GM12891 (cell line): Measurements from ENCODE around the gene ZNF683.
A peak's percentile ranks its signal among the peaks of the same experiment; 100 is the strongest.
"Not testable (repeated sequence)": the region's sequence is repeated elsewhere in the genome, so short reads cannot be mapped to it uniquely, and the experiment has no call there.

Source experiments
- DNase-seq: peaks from one replicate; pipeline ENCODE4 v3.0.0; 2011; ENCODE audit warnings: low spot score; ENCODE audit not compliant: insufficient read length
- FAIRE-seq: peaks from 2 replicates; lab custom pipeline; 2011; peaks lifted over from hg19 to GRCh38; lab: Jason Lieb, UNC
- PAX5 ChIP-seq: IDR thresholded peaks from 2 replicates; pipeline ENCODE4 v1.6.1; 2011; ENCODE audit warnings: low read length, moderate library complexity, mild to moderate bottlenecking; ENCODE audit not compliant: insufficient read depth, severe bottlenecking
- POLR2A ChIP-seq: IDR thresholded peaks from 2 replicates; pipeline ENCODE4 v1.6.1; 2011; ENCODE audit warnings: low read depth, low read length, control low read depth
- POLR2AphosphoS5 ChIP-seq: IDR thresholded peaks from 2 replicates; pipeline ENCODE4 v1.6.1; 2011; ENCODE audit warnings: low read depth, low read length, control low read depth
- POU2F2 ChIP-seq: IDR thresholded peaks from 2 replicates; pipeline ENCODE4 v1.6.1; 2011; ENCODE audit warnings: low read depth, mild to moderate bottlenecking, control low read depth, low read length, moderate library complexity
- SPI1 ChIP-seq: IDR thresholded peaks from 2 replicates; pipeline ENCODE4 v1.6.1; 2011; ENCODE audit warnings: low read depth, low read length, control low read depth
- TAF1 ChIP-seq: IDR thresholded peaks from 2 replicates; pipeline ENCODE4 v1.6.1; 2011; ENCODE audit warnings: low read depth, low read length, control low read depth

ZNF683 gene

GRCh38 chr1:26340047-26340481 is 32.5 kb downstream of the ZNF683 start:
- TF ChIP-seq PAX5, result no peak
- no peak for TF ChIP-seq POLR2A
- no peak for TF ChIP-seq SPI1
- TF ChIP-seq TAF1, result no peak
- TF ChIP-seq POLR2AphosphoS5, result no peak
- TF ChIP-seq POU2F2, result no peak
- DNase-seq, result no peak
- FAIRE-seq, result no peak

- no peak for FAIRE-seq
- TF ChIP-seq POU2F2 (no peak), SPI1 (no peak), POLR2AphosphoS5 (no peak), POLR2A (no peak), TAF1 (no peak), PAX5 (no peak)
- DNase-seq, result no peak
Observed at GRCh38 chr1:26338670-26339069, 33.9 kb downstream of the ZNF683 start.

- TF ChIP-seq PAX5, result no peak
- no peak for TF ChIP-seq POU2F2
- no peak for TF ChIP-seq POLR2A
- no peak for TF ChIP-seq TAF1
- no peak for TF ChIP-seq SPI1
- no peak for TF ChIP-seq POLR2AphosphoS5
- DNase-seq, result no peak
- FAIRE-seq, result no peak
Observed at GRCh38 chr1:26337625-26338024, 34.9 kb downstream of the ZNF683 start.

GRCh38 chr1:26337206-26337535 is 35.4 kb downstream of the ZNF683 start:
- FAIRE-seq (no peak), DNase-seq (no peak)
- no peak for TF ChIP-seq POU2F2
- TF ChIP-seq POLR2A, result no peak
- no peak for TF ChIP-seq PAX5
- no peak for TF ChIP-seq TAF1
- no peak for TF ChIP-seq POLR2AphosphoS5
- no peak for TF ChIP-seq SPI1

- peak; percentile 88 for DNase-seq
- FAIRE-seq, result peak; percentile 69
Observed at GRCh38 chr1:26336477-26337205, 35.9 kb downstream of the ZNF683 start.

GRCh38 chr1:26335774-26336476 is 36.6 kb downstream of the ZNF683 start:
- no peak for FAIRE-seq
- TF ChIP-seq SPI1 (no peak), POLR2AphosphoS5 (no peak), POU2F2 (no peak)
- no peak for DNase-seq

More at GRCh38 chr1:26336477-26337205, 35.9 kb downstream of the ZNF683 start:
- TF ChIP-seq POLR2AphosphoS5 (no peak), POLR2A (no peak), TAF1 (no peak), SPI1 (no peak), POU2F2 (no peak), PAX5 (no peak)

- not testable (repeated sequence) for DNase-seq, FAIRE-seq
Observed at GRCh38 chr1:26333312-26333711, 39.2 kb downstream of the ZNF683 start.

- FAIRE-seq, result no peak
- no peak for TF ChIP-seq SPI1
- TF ChIP-seq TAF1, result no peak
- no peak for TF ChIP-seq PAX5
- TF ChIP-seq POLR2A, result no peak
- TF ChIP-seq POLR2AphosphoS5, result no peak
- TF ChIP-seq POU2F2, result no peak
- DNase-seq, result no peak
Observed at GRCh38 chr1:26330276-26330675, 42.3 kb downstream of the ZNF683 start.

- FAIRE-seq, DNase-seq: not testable (repeated sequence)
Observed at GRCh38 chr1:26329380-26329779, 43.2 kb downstream of the ZNF683 start.

- DNase-seq (no peak), FAIRE-seq (no peak)
- TF ChIP-seq POU2F2, result no peak
- TF ChIP-seq POLR2A, result no peak
- no peak for TF ChIP-seq POLR2AphosphoS5
- TF ChIP-seq TAF1, result no peak
- TF ChIP-seq PAX5, result no peak
- TF ChIP-seq SPI1, result no peak
Observed at GRCh38 chr1:26328597-26328996, 44.0 kb downstream of the ZNF683 start.
